IMR-90 (cell line): ENCODE measurements around the gene PLGRKT. TPM values are rescaled to one million over a fixed set of nuclear protein-coding genes. Genes with fewer than 3 reads are reported as not detected.

Experiments
- ATAC-seq: fragments of 200-7000 bp; cut with Tn5 transposase; 2 replicates; pipeline ENCODE4 v1.9.1; 2020; ENCODE audit warnings: low read depth, mild to moderate bottlenecking, moderate library complexity
- BruUV-seq: library from RNA; stranded (reverse); fragments of 400-500 nt; replicated peaks from 2 replicates; lab custom pipeline; 2021; lab: Mats Ljungman, UMichigan
- CTCF ChIA-PET: fragments of 300-600 bp; formaldehyde crosslinking; extraction: SDS; loops from one replicate; lab custom pipeline; 2021; ENCODE audit warnings: antibody characterized with exemption; lab: Yijun Ruan, JAX
- POLR2A ChIA-PET: fragments of 300-600 bp; sonication (Branson Sonifier 250); formaldehyde crosslinking; loops from one replicate; lab custom pipeline; 2022; ENCODE audit warnings: antibody characterized with exemption; ENCODE audit not compliant: unreplicated experiment; lab: Charles Lee
- DNase-seq: peaks from one replicate; pipeline ENCODE4 v3.0.0; 2013
- H2AFZ ChIP-seq: replicated peaks from 2 replicates; pipeline ENCODE3; 2013; ENCODE audit warnings: low read length, mild to moderate bottlenecking; ENCODE audit not compliant: poor library complexity
- H2AK5ac ChIP-seq: 2 replicates; pipeline ENCODE4 v1.6.1; 2013; ENCODE audit warnings: low read depth, low read length, inconsistent platforms
- H2AK9ac ChIP-seq: replicated peaks from 2 replicates; pipeline ENCODE3; 2013; ENCODE audit warnings: mild to moderate bottlenecking, low read depth, low read length, moderate library complexity; ENCODE audit not compliant: poor library complexity
- H2BK120ac ChIP-seq: 2 replicates; pipeline ENCODE4 v1.6.1; 2013; ENCODE audit warnings: low read depth, low read length, inconsistent platforms
- H2BK15ac ChIP-seq: 3 replicates; pipeline ENCODE4 v1.6.1; 2013; ENCODE audit warnings: low read depth, low read length, inconsistent platforms
- H2BK20ac ChIP-seq: 2 replicates; pipeline ENCODE4 v1.6.1; 2013; ENCODE audit warnings: low read depth, mild to moderate bottlenecking, inconsistent platforms, low read length, moderate library complexity
- H2BK5ac ChIP-seq: 2 replicates; pipeline ENCODE4 v1.6.1; 2013; ENCODE audit warnings: mild to moderate bottlenecking, low read depth, low read length, inconsistent platforms; ENCODE audit not compliant: poor library complexity, severe bottlenecking
- H3K14ac ChIP-seq: replicated peaks from 2 replicates; pipeline ENCODE4 v1.6.1; 2013; ENCODE audit warnings: low read depth, low read length, inconsistent platforms
- H3K18ac ChIP-seq: 2 replicates; pipeline ENCODE4 v1.6.1; 2013; ENCODE audit warnings: low read depth, low read length, control low read depth
- H3K23ac ChIP-seq: 2 replicates; pipeline ENCODE4 v1.6.1; 2013; ENCODE audit warnings: low read depth, low read length, inconsistent platforms
- H3K27ac ChIP-seq: 2 replicates; pipeline ENCODE4 v1.5.1; 2013; ENCODE audit warnings: mild to moderate bottlenecking, control low read depth, low read length; ENCODE audit not compliant: insufficient read depth
- H3K27me3 ChIP-seq: 2 replicates; pipeline ENCODE4 v1.6.1; 2013; ENCODE audit warnings: low read length; ENCODE audit not compliant: control insufficient read depth, insufficient read depth
- H3K36me3 ChIP-seq: 2 replicates; pipeline ENCODE4 v1.6.1; 2013; ENCODE audit warnings: low read length, mixed read lengths; ENCODE audit not compliant: control insufficient read depth, insufficient read depth
- H3K4ac ChIP-seq: 2 replicates; pipeline ENCODE4 v1.6.1; 2013; ENCODE audit warnings: low read depth, low read length, inconsistent platforms
- H3K4me1 ChIP-seq: 2 replicates; pipeline ENCODE4 v1.6.1; 2013; ENCODE audit warnings: low read length, mixed read lengths; ENCODE audit not compliant: control insufficient read depth, insufficient read depth
- H3K4me2 ChIP-seq: 2 replicates; pipeline ENCODE4 v1.6.1; 2013; ENCODE audit warnings: low read depth, mild to moderate bottlenecking, control low read depth, low read length, moderate library complexity
- H3K4me3 ChIP-seq: 2 replicates; pipeline ENCODE4 v1.5.1; 2013; ENCODE audit warnings: low read depth, mild to moderate bottlenecking, control low read depth, low read length, moderate library complexity; ENCODE audit not compliant: insufficient read depth
- H3K56ac ChIP-seq: 2 replicates; pipeline ENCODE4 v1.6.1; 2013; ENCODE audit warnings: low read length, inconsistent platforms; ENCODE audit not compliant: insufficient read depth; ENCODE audit errors: extremely low read depth
- H3K79me1 ChIP-seq, 2 experiments: 2 replicates each; pipeline ENCODE4 v1.6.1; 2013; ENCODE audit warnings: low read length in 2 of 2, inconsistent platforms in 1 of 2, low read depth in 1 of 2
- H3K9ac ChIP-seq: 2 replicates; pipeline ENCODE4 v1.6.1; 2013; ENCODE audit warnings: low read depth, low read length, control low read depth
- H3K9me1 ChIP-seq: 2 replicates; pipeline ENCODE4 v1.6.1; 2013; ENCODE audit warnings: low read length, inconsistent platforms; ENCODE audit not compliant: insufficient read depth
- H3K9me3 ChIP-seq: 2 replicates; pipeline ENCODE4 v1.6.1; 2013; ENCODE audit warnings: low read length; ENCODE audit not compliant: control insufficient read depth, insufficient read depth
- H4K20me1 ChIP-seq: 2 replicates; pipeline ENCODE4 v1.6.1; 2013; ENCODE audit warnings: low read length, inconsistent platforms; ENCODE audit not compliant: insufficient read depth
- H4K5ac ChIP-seq: 2 replicates; pipeline ENCODE4 v1.6.1; 2013; ENCODE audit warnings: mild to moderate bottlenecking, low read depth, low read length, control low read depth
- H4K8ac ChIP-seq, 2 experiments: 2 replicates each; pipeline ENCODE4 v1.6.1; 2013; ENCODE audit warnings: low read depth in 2 of 2, low read length in 2 of 2, control low read depth in 1 of 2, inconsistent platforms in 1 of 2
- H4K91ac ChIP-seq: 2 replicates; pipeline ENCODE4 v1.6.1; 2013; ENCODE audit warnings: low read depth, low read length, inconsistent platforms; ENCODE audit not compliant: insufficient read depth
- CTCF ChIP-seq: conservative IDR thresholded peaks from 2 replicates; pipeline ENCODE4 v1.5.1; 2012; ENCODE audit warnings: mild to moderate bottlenecking, low read depth, low read length, improper control_type of control experiment
- POLR2A ChIP-seq: IDR thresholded peaks from 2 replicates; pipeline ENCODE4 v1.6.1; 2012; ENCODE audit warnings: mild to moderate bottlenecking, low read depth, low read length
- RAD21 ChIP-seq: IDR thresholded peaks from 2 replicates; pipeline ENCODE4 v1.6.1; 2012; ENCODE audit warnings: low read length, improper control_type of control experiment
- WGBS, 2 experiments: methylation state at CpG; one replicate each; pipeline versions ENCODE4 v1.1.5 to v1.1.7; 2013; ENCODE audit warnings: missing lambda C conversion rate in 2 of 2; ENCODE audit not compliant: insufficient read length in 1 of 2; ENCODE audit errors: extremely low coverage in 2 of 2; 5-methylcytosine and 5-hydroxymethylcytosine counted together
- dilution Hi-C: fragments of 300-500 bp; cut with HindIII; formaldehyde crosslinking; loops from one replicate; pipeline ENCODE4 v1.14.3; 2018; ENCODE audit warnings: low sequenced_read_pairs; ENCODE audit not compliant: unreplicated experiment
- in situ Hi-C: fragments of 300-500 bp; cut with MboI; formaldehyde crosslinking; loops from 3 replicates; pipeline ENCODE4 v1.14.3; 2019; ENCODE audit warnings: low sequenced_read_pairs, inconsistent platforms, mixed read lengths
- intact Hi-C: fragments of 100-400 bp; cut with micrococcal nuclease; formaldehyde crosslinking; loops from 2 replicates; pipeline ENCODE4 v1.10.0; 2022
- polyA plus RNA-seq, 3 experiments: library from polyadenylated mRNA; depleted of rRNA; stranded (reverse); fragments of >200 nt; gene quantifications; 2 replicates each; pipeline ENCODE4 v1.2.3, GENCODE V29; 2012; ENCODE audit warnings: low replicate concordance in 1 of 3
- total RNA-seq: library from RNA; depleted of rRNA; stranded (reverse); fragments of >200 nt; gene quantifications from 2 replicates; pipeline ENCODE4 v1.2.3, GENCODE V29; 2012

The PLGRKT gene
- total and polyA plus RNA-seq, 2 of the 4 experiments (the other 2 are of a cell fraction): 10.8 to 12.7 TPM

GRCh38 chr9:5452286-5452609, 14.5 kb upstream of the PLGRKT start:
- Histone ChIP-seq H2BK15ac (0 out of 3 replicates have a peak overlapping the region, but pooled peaks have one; percentile 2), H3K9ac (peak overlapping the region; percentile 29; the same call in 1 of the 2 replicates), H3K9me1 (peaks cover 1% of the 10 kb centered on the region), H3K4me1 (peaks cover 4% of the 10 kb centered on the region), H3K4me2 (peak overlapping the region; percentile 73; the same call in 1 of the 2 replicates), H3K23ac (peak overlapping the region; percentile 39; the same call in 1 of the 2 replicates), H4K91ac (no peak overlapping the region), H2BK120ac (peak overlapping the region; percentile 63), H3K27ac (0 out of 2 replicates have a peak overlapping the region, but pooled peaks have one; percentile 20), H4K5ac (peak overlapping the region; percentile 61; the same call in 1 of the 2 replicates), H2BK20ac (0 out of 2 replicates have a peak overlapping the region, but pooled peaks have one; percentile 4), H3K56ac (no peak overlapping the region; the same call in 1 of the 2 replicates), H3K27me3 (no peaks in the 10 kb centered on the region), H3K36me3 (peaks cover 3% of the 10 kb centered on the region; the same call in 1 of the 2 replicates), H3K4ac (peak overlapping the region; percentile 13; the same call in 1 of the 2 replicates), H3K9me3 (no peaks in the 10 kb centered on the region), H3K18ac (peak overlapping the region; percentile 47; the same call in 1 of the 2 replicates), H2AK9ac (no peak overlapping the region), H3K79me1 (peaks cover 8 to 33% of the 10 kb centered on the region in 2 experiments), H4K20me1 (no peaks in the 10 kb centered on the region), H3K14ac (peak overlapping the region; percentile 50; the same call in 1 of the 2 replicates), H2AFZ (no peak overlapping the region), H2AK5ac (peak overlapping the region; percentile 6; the same call in 1 of the 2 replicates), H2BK5ac (peak overlapping the region; percentile 64), H3K4me3 (peak overlapping the region; percentile 17; the same call in 1 of the 2 replicates), H4K8ac (peak overlapping the region in 1 of 2 experiments; percentile 11)
- WGBS, 2 experiments: no CpG with 5 or more reads among the region's 1 CpG
- ATAC-seq (no peak), DNase-seq (no peak)
- no TSS peak for BruUV-seq
- TF ChIP-seq CTCF: no peak
- TF ChIP-seq RAD21: no peak
- no peak for TF ChIP-seq POLR2A
- in situ Hi-C loops: loop anchor here (25.0 kb wide), 1 partner anchor 260 kb away; no protein-coding TSS in a partner anchor
- intact Hi-C loops: no loop called here
- ChIA-PET POLR2A (no interaction called here), CTCF (no interaction called here)
- dilution Hi-C loops: no loop called here
